HL-60 (cell line): ENCODE measurements around the gene ISOC1.

Experiments
- DNase-seq, 2 experiments: peaks; one replicate each; pipeline ENCODE4 v3.0.0-alpha.2; 2010 to 2020; ENCODE audit warnings: low read depth in 1 of 2, low spot score in 1 of 2
- H3K27ac ChIP-seq: fragments of 250-450 bp; sonication (Bioruptor Pico); replicated peaks from 2 replicates; pipeline ENCODE4 v1.5.1; 2020; ENCODE audit warnings: mild to moderate bottlenecking, moderate library complexity
- H3K27me3 ChIP-seq: fragments of 250-450 bp; sonication (Bioruptor Pico); 2 replicates; pipeline ENCODE4 v1.5.1; 2021; ENCODE audit warnings: mild to moderate bottlenecking, moderate library complexity; ENCODE audit not compliant: insufficient read depth, poor library complexity, severe bottlenecking
- H3K4me3 ChIP-seq: replicated peaks from 2 replicates; pipeline ENCODE4 v1.5.1; 2011; ENCODE audit warnings: mild to moderate bottlenecking, control low read depth, low read length; ENCODE audit not compliant: insufficient read depth
- GABPA ChIP-seq: IDR thresholded peaks from 2 replicates; pipeline ENCODE4 v1.6.1; 2012; ENCODE audit warnings: low read depth
- POLR2AphosphoS5 ChIP-seq: IDR thresholded peaks from 2 replicates; pipeline ENCODE4 v1.6.1; 2012; ENCODE audit warnings: low read depth
- SPI1 ChIP-seq: IDR thresholded peaks from 2 replicates; pipeline ENCODE4 v1.6.1; 2012; ENCODE audit warnings: low read depth, mild to moderate bottlenecking, borderline replicate concordance
- TF ChIP-seq, protein P1 (sequence below): IDR thresholded peaks from one replicate; pipeline ENCODE4 v1.5.1; 2011; ENCODE audit warnings: low read length, control low read depth, inconsistent platforms; ENCODE audit not compliant: insufficient read depth
- TF ChIP-seq, protein P2 (sequence below): IDR thresholded peaks from 2 replicates; pipeline ENCODE4 v1.6.1; 2012; ENCODE audit warnings: low read depth; ENCODE audit not compliant: insufficient replicate concordance

Gene ISOC1

DNA sequence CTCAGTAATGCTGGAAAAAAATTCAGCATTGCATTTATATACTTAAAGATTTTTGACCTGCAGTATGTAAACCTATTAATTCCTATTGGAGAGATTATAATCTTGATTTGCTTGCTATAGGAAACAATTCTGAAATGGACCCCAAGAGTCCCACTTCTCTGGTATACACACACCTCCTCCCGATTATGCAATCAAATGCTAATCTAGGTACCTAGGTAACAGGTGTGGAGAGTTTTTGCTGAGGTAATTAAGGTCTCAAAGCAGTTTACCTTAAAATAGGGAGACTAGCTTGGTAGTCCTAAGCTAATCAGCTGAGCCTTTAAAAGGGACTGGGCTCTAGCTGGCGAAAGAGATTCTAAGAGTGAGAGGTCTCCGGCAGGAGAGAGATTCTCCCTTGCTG, 22.2 kb downstream of the ISOC1 start:
- no peak for DNase-seq
- TF ChIP-seq, protein P1, sequence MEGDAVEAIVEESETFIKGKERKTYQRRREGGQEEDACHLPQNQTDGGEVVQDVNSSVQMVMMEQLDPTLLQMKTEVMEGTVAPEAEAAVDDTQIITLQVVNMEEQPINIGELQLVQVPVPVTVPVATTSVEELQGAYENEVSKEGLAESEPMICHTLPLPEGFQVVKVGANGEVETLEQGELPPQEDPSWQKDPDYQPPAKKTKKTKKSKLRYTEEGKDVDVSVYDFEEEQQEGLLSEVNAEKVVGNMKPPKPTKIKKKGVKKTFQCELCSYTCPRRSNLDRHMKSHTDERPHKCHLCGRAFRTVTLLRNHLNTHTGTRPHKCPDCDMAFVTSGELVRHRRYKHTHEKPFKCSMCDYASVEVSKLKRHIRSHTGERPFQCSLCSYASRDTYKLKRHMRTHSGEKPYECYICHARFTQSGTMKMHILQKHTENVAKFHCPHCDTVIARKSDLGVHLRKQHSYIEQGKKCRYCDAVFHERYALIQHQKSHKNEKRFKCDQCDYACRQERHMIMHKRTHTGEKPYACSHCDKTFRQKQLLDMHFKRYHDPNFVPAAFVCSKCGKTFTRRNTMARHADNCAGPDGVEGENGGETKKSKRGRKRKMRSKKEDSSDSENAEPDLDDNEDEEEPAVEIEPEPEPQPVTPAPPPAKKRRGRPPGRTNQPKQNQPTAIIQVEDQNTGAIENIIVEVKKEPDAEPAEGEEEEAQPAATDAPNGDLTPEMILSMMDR = no peak
- TF ChIP-seq SPI1 = no peak
- TF ChIP-seq, protein P2, sequence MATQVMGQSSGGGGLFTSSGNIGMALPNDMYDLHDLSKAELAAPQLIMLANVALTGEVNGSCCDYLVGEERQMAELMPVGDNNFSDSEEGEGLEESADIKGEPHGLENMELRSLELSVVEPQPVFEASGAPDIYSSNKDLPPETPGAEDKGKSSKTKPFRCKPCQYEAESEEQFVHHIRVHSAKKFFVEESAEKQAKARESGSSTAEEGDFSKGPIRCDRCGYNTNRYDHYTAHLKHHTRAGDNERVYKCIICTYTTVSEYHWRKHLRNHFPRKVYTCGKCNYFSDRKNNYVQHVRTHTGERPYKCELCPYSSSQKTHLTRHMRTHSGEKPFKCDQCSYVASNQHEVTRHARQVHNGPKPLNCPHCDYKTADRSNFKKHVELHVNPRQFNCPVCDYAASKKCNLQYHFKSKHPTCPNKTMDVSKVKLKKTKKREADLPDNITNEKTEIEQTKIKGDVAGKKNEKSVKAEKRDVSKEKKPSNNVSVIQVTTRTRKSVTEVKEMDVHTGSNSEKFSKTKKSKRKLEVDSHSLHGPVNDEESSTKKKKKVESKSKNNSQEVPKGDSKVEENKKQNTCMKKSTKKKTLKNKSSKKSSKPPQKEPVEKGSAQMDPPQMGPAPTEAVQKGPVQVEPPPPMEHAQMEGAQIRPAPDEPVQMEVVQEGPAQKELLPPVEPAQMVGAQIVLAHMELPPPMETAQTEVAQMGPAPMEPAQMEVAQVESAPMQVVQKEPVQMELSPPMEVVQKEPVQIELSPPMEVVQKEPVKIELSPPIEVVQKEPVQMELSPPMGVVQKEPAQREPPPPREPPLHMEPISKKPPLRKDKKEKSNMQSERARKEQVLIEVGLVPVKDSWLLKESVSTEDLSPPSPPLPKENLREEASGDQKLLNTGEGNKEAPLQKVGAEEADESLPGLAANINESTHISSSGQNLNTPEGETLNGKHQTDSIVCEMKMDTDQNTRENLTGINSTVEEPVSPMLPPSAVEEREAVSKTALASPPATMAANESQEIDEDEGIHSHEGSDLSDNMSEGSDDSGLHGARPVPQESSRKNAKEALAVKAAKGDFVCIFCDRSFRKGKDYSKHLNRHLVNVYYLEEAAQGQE = no peak
- TF ChIP-seq POLR2AphosphoS5 = no peak
- Histone ChIP-seq H3K27ac (no peak overlapping the region), H3K27me3 (no peaks in the 10 kb centered on the region), H3K4me3 (no peak overlapping the region)

DNA sequence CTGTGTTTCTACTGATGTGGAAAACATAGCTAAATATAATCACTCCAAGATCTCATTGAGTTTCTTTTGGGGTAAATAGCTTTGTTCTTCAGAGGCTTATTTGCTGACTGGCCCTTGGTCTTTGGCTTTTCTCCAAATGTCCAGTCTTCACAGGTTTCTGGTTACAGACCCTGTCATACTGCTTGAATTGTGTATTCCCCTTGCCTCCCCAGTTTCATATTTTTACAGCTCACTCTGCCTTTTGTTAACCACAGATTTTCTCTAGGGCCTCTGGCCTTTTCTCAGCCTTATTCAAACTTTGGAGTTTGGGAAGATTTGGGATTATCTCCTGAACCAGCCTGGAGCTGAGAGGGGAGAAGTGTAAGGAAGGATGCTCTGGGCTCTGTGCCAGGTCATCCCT, 23.9 kb downstream of the ISOC1 start:
- DNase-seq = no peak
- no peak overlapping the region for H3K27ac ChIP-seq
- H3K27me3 ChIP-seq = no peaks in the 10 kb centered on the region
- TF ChIP-seq, protein P2 = no peak
- TF ChIP-seq POLR2AphosphoS5 = no peak
- no peak for TF ChIP-seq SPI1
- no peak overlapping the region for H3K4me3 ChIP-seq

DNA sequence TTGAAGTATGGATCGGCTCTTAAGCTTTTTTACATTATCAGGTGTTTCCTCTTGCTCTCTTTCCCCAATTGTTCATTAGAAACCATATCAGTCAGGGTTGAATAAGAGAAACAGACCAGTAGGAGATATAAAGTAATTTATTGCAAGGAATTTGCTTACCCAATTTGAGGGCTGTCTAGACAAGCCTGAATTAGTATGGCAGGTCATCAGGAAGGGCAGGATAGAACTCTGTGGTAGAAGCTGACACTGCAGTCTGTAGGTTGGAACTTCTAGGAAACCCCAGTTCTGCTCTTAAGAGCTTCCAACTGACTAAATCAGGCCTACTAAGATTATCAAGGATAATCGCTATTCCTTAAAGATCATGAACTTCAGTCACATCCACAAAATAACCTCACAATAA, 24.3 kb downstream of the ISOC1 start:
- no peak overlapping the region for H3K27ac ChIP-seq
- no peak overlapping the region for H3K4me3 ChIP-seq
- no peak for TF ChIP-seq POLR2AphosphoS5
- no peak for TF ChIP-seq GABPA
- TF ChIP-seq, protein P2 = no peak
- TF ChIP-seq, protein P1 = no peak
- no peak for TF ChIP-seq SPI1
- H3K27me3 ChIP-seq = no peaks in the 10 kb centered on the region
- no peak for DNase-seq

DNA sequence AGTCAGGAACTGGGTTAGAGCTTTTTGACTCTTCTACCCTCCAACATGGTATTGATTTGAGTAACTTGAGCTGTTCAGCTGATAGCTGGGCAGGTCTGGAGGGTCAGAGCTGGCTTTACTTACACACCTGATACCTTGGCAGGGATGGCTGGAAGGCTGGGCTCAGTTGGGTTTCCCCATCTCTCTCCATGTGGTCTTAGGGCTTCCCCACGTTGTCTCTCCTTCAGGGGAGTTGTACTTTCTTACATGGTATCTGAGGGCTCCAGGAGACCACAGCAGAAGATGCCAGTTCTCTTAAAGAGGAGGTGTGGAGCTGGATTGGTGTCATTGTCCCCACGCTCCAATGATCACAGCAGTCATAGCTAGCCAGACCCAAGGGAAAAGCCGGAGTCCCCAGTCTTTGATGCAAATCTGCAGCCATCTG, 25.6 kb downstream of the ISOC1 start:
- H3K4me3 ChIP-seq = no peak overlapping the region
- TF ChIP-seq SPI1 (no peak), POLR2AphosphoS5 (no peak), GABPA (no peak)
- TF ChIP-seq, protein P2 = no peak
- TF ChIP-seq, protein P1 = no peak
- DNase-seq = no peak
- no peak overlapping the region for H3K27ac ChIP-seq
- no peaks in the 10 kb centered on the region for H3K27me3 ChIP-seq
